ENCODE measurements around the gene RGS3.

RGS3 gene

GRCh38 chr9:113508111-113508749 is 44.7 kb downstream of the RGS3 start:
- Mint-ChIP-seq H3K27me3 (no peaks in the 10 kb centered on the region), H3K9me3 (no peaks in the 10 kb centered on the region), H3K4me1 (peaks cover 86% of the 10 kb centered on the region), H3K4me3 (no peak overlapping the region), H3K27ac (no peak overlapping the region)
- ATAC-seq (no peak), DNase-seq (no peak)

GRCh38 chr9:113509463-113509862 is 45.9 kb downstream of the RGS3 start:
- Mint-ChIP-seq H3K4me1 (peaks cover 90% of the 10 kb centered on the region), H3K9me3 (no peaks in the 10 kb centered on the region), H3K4me3 (no peak overlapping the region), H3K27ac (no peak overlapping the region), H3K27me3 (no peaks in the 10 kb centered on the region)
- ATAC-seq (no peak), DNase-seq (no peak)

GRCh38 chr9:113511047-113511521 is 47.6 kb downstream of the RGS3 start:
- Mint-ChIP-seq H3K27ac (peak overlapping the region in 1 of 2 donors; percentile 82), H3K4me3 (peak overlapping the region in 1 of 2 donors; percentile 6), H3K27me3 (no peaks in the 10 kb centered on the region), H3K9me3 (no peaks in the 10 kb centered on the region), H3K4me1 (peaks cover 91% of the 10 kb centered on the region)
- ATAC-seq (no peak), DNase-seq (no peak)

GRCh38 chr9:113511856-113512761 is 48.6 kb downstream of the RGS3 start:
- ATAC-seq = peak; percentile 82
- Mint-ChIP-seq H3K4me3 (peak overlapping the region; percentile 79 to 81), H3K4me1 (peaks cover 96% of the 10 kb centered on the region), H3K27me3 (no peaks in the 10 kb centered on the region), H3K27ac (peak overlapping the region; percentile 82 to 94), H3K9me3 (no peaks in the 10 kb centered on the region)
- DNase-seq = peak; percentile 83 to 89

- peaks cover 91% of the 10 kb centered on the region for H3K4me1 Mint-ChIP-seq
- H3K27ac Mint-ChIP-seq = peak overlapping the region; percentile 94 to 95
- H3K27me3 Mint-ChIP-seq = no peaks in the 10 kb centered on the region
Observed at GRCh38 chr9:113513111-113513510, 49.6 kb downstream of the RGS3 start.

GRCh38 chr9:113513536-113513935 is 50.0 kb downstream of the RGS3 start:
- no peak for DNase-seq

More at GRCh38 chr9:113513111-113513510, 49.6 kb downstream of the RGS3 start:
- Mint-ChIP-seq H3K9me3 (no peaks in the 10 kb centered on the region), H3K4me3 (peak overlapping the region; percentile 79 to 81)
- no peak for DNase-seq
- ATAC-seq = no peak

GRCh38 chr9:113514061-113514460 is 50.5 kb downstream of the RGS3 start:
- Mint-ChIP-seq H3K4me1 (peaks cover 93% of the 10 kb centered on the region), H3K27me3 (no peaks in the 10 kb centered on the region), H3K9me3 (no peaks in the 10 kb centered on the region), H3K27ac (peak overlapping the region in 1 of 2 donors; percentile 42), H3K4me3 (peak overlapping the region; percentile 2 to 79)
- no peak for DNase-seq
- ATAC-seq = no peak

More at GRCh38 chr9:113513536-113513935, 50.0 kb downstream of the RGS3 start:
- H3K4me3 Mint-ChIP-seq = peak overlapping the region; percentile 79 to 81
- H3K27me3 Mint-ChIP-seq = no peaks in the 10 kb centered on the region
- H3K27ac Mint-ChIP-seq = peak overlapping the region; percentile 85 to 95
- H3K4me1 Mint-ChIP-seq = peaks cover 91% of the 10 kb centered on the region
- no peaks in the 10 kb centered on the region for H3K9me3 Mint-ChIP-seq
- ATAC-seq = no peak

- peaks cover 94% of the 10 kb centered on the region for H3K4me1 Mint-ChIP-seq
- DNase-seq = no peak
Observed at GRCh38 chr9:113514748-113515147, 51.2 kb downstream of the RGS3 start.

GRCh38 chr9:113515862-113516261 is 52.3 kb downstream of the RGS3 start:
- Mint-ChIP-seq H3K4me3 (no peak overlapping the region), H3K4me1 (peaks cover 95% of the 10 kb centered on the region), H3K27ac (no peak overlapping the region), H3K9me3 (no peaks in the 10 kb centered on the region), H3K27me3 (no peaks in the 10 kb centered on the region)
- ATAC-seq = no peak
- DNase-seq = no peak

More at GRCh38 chr9:113514748-113515147, 51.2 kb downstream of the RGS3 start:
- no peak overlapping the region for H3K4me3 Mint-ChIP-seq
- H3K9me3 Mint-ChIP-seq = no peaks in the 10 kb centered on the region
- ATAC-seq = no peak
- no peaks in the 10 kb centered on the region for H3K27me3 Mint-ChIP-seq
- no peak overlapping the region for H3K27ac Mint-ChIP-seq

GRCh38 chr9:113516840-113517577 is 53.5 kb downstream of the RGS3 start:
- peaks cover 92% of the 10 kb centered on the region for H3K4me1 Mint-ChIP-seq
- H3K27ac Mint-ChIP-seq = peak overlapping the region; percentile 51 to 94
- no peaks in the 10 kb centered on the region for H3K27me3 Mint-ChIP-seq
- peak overlapping the region; percentile 90 to 94 for H3K4me3 Mint-ChIP-seq
- ATAC-seq = peak; percentile 89
- no peaks in the 10 kb centered on the region for H3K9me3 Mint-ChIP-seq
- peak; percentile 76 to 90 for DNase-seq

- Mint-ChIP-seq H3K9me3 (no peaks in the 10 kb centered on the region), H3K27ac (peak overlapping the region; percentile 20 to 51), H3K4me3 (peak overlapping the region; percentile 90 to 94), H3K27me3 (no peaks in the 10 kb centered on the region), H3K4me1 (peaks cover 92% of the 10 kb centered on the region)
- ATAC-seq (no peak), DNase-seq (no peak)
Observed at GRCh38 chr9:113519426-113520108, 56.0 kb downstream of the RGS3 start.

GRCh38 chr9:113520109-113520642 is 56.6 kb downstream of the RGS3 start:
- Mint-ChIP-seq H3K9me3 (no peaks in the 10 kb centered on the region), H3K4me1 (peaks cover 92% of the 10 kb centered on the region), H3K27ac (peak overlapping the region; percentile 20 to 75), H3K27me3 (no peaks in the 10 kb centered on the region), H3K4me3 (peak overlapping the region; percentile 90 to 94)
- peak; percentile 27 for ATAC-seq
- DNase-seq = peak in 1 of 2 donors; percentile 58

- H3K4me1 Mint-ChIP-seq = peaks cover 92% of the 10 kb centered on the region
- no peak for DNase-seq
- peak overlapping the region; percentile 76 to 79 for H3K4me3 Mint-ChIP-seq
- no peaks in the 10 kb centered on the region for H3K9me3 Mint-ChIP-seq
- no peaks in the 10 kb centered on the region for H3K27me3 Mint-ChIP-seq
- no peak for ATAC-seq
- no peak overlapping the region for H3K27ac Mint-ChIP-seq
Observed at GRCh38 chr9:113521693-113522255, 58.2 kb downstream of the RGS3 start.

GRCh38 chr9:113522419-113522818 is 58.9 kb downstream of the RGS3 start:
- H3K4me3 Mint-ChIP-seq = peak overlapping the region; percentile 76 to 79
- peaks cover 93% of the 10 kb centered on the region for H3K4me1 Mint-ChIP-seq
- DNase-seq = no peak
- H3K27ac Mint-ChIP-seq = no peak overlapping the region
- no peaks in the 10 kb centered on the region for H3K27me3 Mint-ChIP-seq
- ATAC-seq = no peak
- no peaks in the 10 kb centered on the region for H3K9me3 Mint-ChIP-seq

Data from stimulated activated naive CD8-positive, alpha-beta T cell treated with anti-CD3 and anti-CD28 coated beads, Interleukin-15, amount 100 ng/mL, for 72 hours (primary cell).